Liver (tissue), 9 donors: Measurements from ENCODE around the gene TBC1D12. TPM values are rescaled to one million over a fixed set of nuclear protein-coding genes. Genes with fewer than 3 reads are reported as not detected.
"Not testable (repeated sequence)": the region's sequence is repeated elsewhere in the genome, so short reads cannot be mapped to it uniquely, and the experiment has no call there.

Experiments
- DNase-seq: peaks from one replicate; pipeline ENCODE4 v3.0.0-alpha.2; 2017; ENCODE audit warnings: low spot score
- H3K27ac ChIP-seq, 2 donors: one replicate each; pipeline ENCODE4 v1.7.0; 2013; ENCODE audit warnings: inconsistent platforms in 2 of 2, low read length in 2 of 2, control low read depth in 1 of 2, low read depth in 1 of 2, mild to moderate bottlenecking in 1 of 2
- H3K27me3 ChIP-seq, 4 donors: one replicate each; pipeline versions ENCODE4 v1.6.1 to v1.7.0; 2013; ENCODE audit warnings: low read length in 3 of 4, inconsistent platforms in 1 of 4, mild to moderate bottlenecking in 1 of 4, moderate library complexity in 1 of 4; ENCODE audit not compliant: control insufficient read depth in 4 of 4, insufficient read depth in 4 of 4
- H3K36me3 ChIP-seq, 4 donors: one replicate each; pipeline versions ENCODE4 v1.6.1 to v1.7.0; 2013; ENCODE audit warnings: low read length in 3 of 4, mild to moderate bottlenecking in 3 of 4, low read depth in 1 of 4, moderate library complexity in 1 of 4; ENCODE audit not compliant: control insufficient read depth in 4 of 4, insufficient read depth in 3 of 4
- H3K4me1 ChIP-seq, 4 donors: one replicate each; pipeline versions ENCODE4 v1.6.1 to v1.7.0; 2013; ENCODE audit warnings: low read length in 3 of 4, mild to moderate bottlenecking in 3 of 4, moderate library complexity in 1 of 4; ENCODE audit not compliant: control insufficient read depth in 4 of 4, insufficient read depth in 4 of 4
- H3K4me3 ChIP-seq, 3 donors: one replicate each; pipeline versions ENCODE4 v1.6.1 to v1.7.0; 2013; ENCODE audit warnings: low read length in 3 of 3, control low read depth in 1 of 3, low read depth in 1 of 3, mild to moderate bottlenecking in 1 of 3
- H3K9ac ChIP-seq, 2 donors: one replicate each; pipeline ENCODE4 v1.7.0; 2013; ENCODE audit warnings: low read length in 2 of 2, mild to moderate bottlenecking in 2 of 2, moderate library complexity in 2 of 2, control low read depth in 1 of 2, low read depth in 1 of 2
- H3K9me3 ChIP-seq, 4 donors: one replicate each; pipeline versions ENCODE4 v1.6.1 to v1.7.0; 2013; ENCODE audit warnings: low read length in 3 of 4; ENCODE audit not compliant: control insufficient read depth in 4 of 4
- EGR1 ChIP-seq, 2 donors: IDR thresholded peaks; 2 replicates each; pipeline ENCODE4 v1.6.1; 2016 to 2018; ENCODE audit warnings: antibody characterized with exemption in 2 of 2, low read depth in 2 of 2
- FOXA1 ChIP-seq: IDR thresholded peaks from 2 replicates; pipeline ENCODE4 v1.6.1; 2016; ENCODE audit warnings: antibody characterized with exemption
- FOXA2 ChIP-seq: IDR thresholded peaks from 2 replicates; pipeline ENCODE4 v1.6.1; 2016; ENCODE audit warnings: antibody characterized with exemption
- GABPA ChIP-seq, 2 donors: IDR thresholded peaks in 1 of 2; conservative IDR thresholded peaks in 1 of 2; 2 replicates each; pipeline ENCODE4 v1.6.1; 2016; ENCODE audit warnings: antibody characterized with exemption in 2 of 2, mild to moderate bottlenecking in 1 of 2, moderate library complexity in 1 of 2
- HNF4A ChIP-seq, 2 donors: conservative IDR thresholded peaks; 2 replicates each; pipeline ENCODE4 v1.6.1; 2016; ENCODE audit warnings: antibody characterized with exemption in 2 of 2, mild to moderate bottlenecking in 2 of 2
- HNF4G ChIP-seq: IDR thresholded peaks from 2 replicates; pipeline ENCODE4 v1.6.1; 2016; ENCODE audit warnings: antibody characterized with exemption
- NR2F2 ChIP-seq: IDR thresholded peaks from 2 replicates; pipeline ENCODE4 v1.6.1; 2016; ENCODE audit warnings: antibody characterized with exemption
- RAD21 ChIP-seq, 2 donors: IDR thresholded peaks; 2 replicates each; pipeline ENCODE4 v1.6.1; 2016; ENCODE audit warnings: antibody characterized with exemption in 2 of 2, mild to moderate bottlenecking in 2 of 2
- RXRA ChIP-seq, 2 donors: IDR thresholded peaks; 2 replicates each; pipeline ENCODE4 v1.6.1; 2017 to 2018; ENCODE audit warnings: antibody characterized with exemption in 2 of 2, mild to moderate bottlenecking in 1 of 2
- SP1 ChIP-seq: IDR thresholded peaks from 2 replicates; pipeline ENCODE4 v1.6.1; 2018; ENCODE audit warnings: antibody characterized with exemption, mild to moderate bottlenecking
- TAF1 ChIP-seq: conservative IDR thresholded peaks from 2 replicates; pipeline ENCODE4 v1.6.1; 2016; ENCODE audit warnings: antibody characterized with exemption, mild to moderate bottlenecking
- WGBS: extraction: QIAGEN DNeasy Blood & Tissue Kit; methylation state at CpG from one replicate; pipeline ENCODE4 v1.1.7; 2013; 5-methylcytosine and 5-hydroxymethylcytosine counted together
- polyA plus RNA-seq, 2 donors: library from polyadenylated mRNA; stranded (reverse) in 1 of 2; unstranded in 1 of 2; fragments of 200-250 nt in 1 of 2; fragments of >200 nt in 1 of 2; fragmentation: Nextera tagmentation in 1 of 2; extraction: Ambion mirVana in 1 of 2; gene quantifications; one replicate each; pipeline versions ENCODE4 v1.2.1 to v1.2.3, GENCODE V29; 2013 to 2015
- total RNA-seq, 2 donors: library from RNA; depleted of rRNA; stranded (reverse); fragments of >200 nt; gene quantifications; one replicate each; pipeline ENCODE4 v1.2.3, GENCODE V29; 2014
- TF ChIP-seq, protein P1 (sequence below): IDR thresholded peaks from 2 replicates; pipeline ENCODE4 v1.6.1; 2016; ENCODE audit warnings: antibody characterized with exemption
- TF ChIP-seq, protein P2 (sequence below): IDR thresholded peaks from 2 replicates; pipeline ENCODE4 v1.6.1; 2016; ENCODE audit warnings: antibody characterized with exemption
- TF ChIP-seq, protein P3 (sequence below): IDR thresholded peaks from 2 replicates; pipeline ENCODE4 v1.6.1; 2016; ENCODE audit warnings: antibody characterized with exemption
- TF ChIP-seq, protein P4 (sequence below): fragments of 150-350 bp; IDR thresholded peaks from 2 replicates; pipeline ENCODE4 v1.5.1; 2017; ENCODE audit warnings: improper control_type of control experiment, low read depth, low read length; ENCODE audit not compliant: missing input control
- donor health status: healthy.
- donor health status: healthy.
- donor health status: healthy.
- donor health status: healthy.
- donor health status: healthy.

The TBC1D12 gene
- total and polyA plus RNA-seq, 4 donors, result 2.6 to 7.5 (median 5.0) TPM

DNA sequence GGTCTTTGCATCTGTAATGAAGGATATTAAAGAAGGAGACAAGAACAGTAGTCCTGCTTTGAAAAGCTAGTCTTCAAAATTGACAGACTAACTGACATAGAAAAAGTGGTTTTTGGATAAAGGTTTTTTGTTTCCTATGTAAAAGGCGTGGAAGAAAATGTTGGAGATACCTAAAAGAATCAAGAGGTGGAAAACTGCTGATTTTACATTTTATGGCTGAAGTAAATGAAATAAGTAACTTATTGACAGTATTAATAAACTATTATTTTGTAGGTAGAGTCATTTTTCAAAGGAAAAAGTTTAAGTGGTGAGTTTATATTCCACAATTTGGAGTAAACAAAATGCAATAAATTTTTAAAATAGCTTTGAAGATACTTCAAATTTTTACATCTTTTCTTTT is 130.7 kb downstream of the TBC1D12 start:
- H3K4me3 ChIP-seq, result no peak overlapping the region
- H3K4me1 ChIP-seq, result no peaks in the 10 kb centered on the region
- 92% methylated on average over 1 of the region's 1 CpG for WGBS
- no peak overlapping the region for H3K9ac ChIP-seq
- H3K9me3 ChIP-seq, result no peaks in the 10 kb centered on the region
- no peak overlapping the region for H3K27ac ChIP-seq
- H3K36me3 ChIP-seq, result peaks cover 2 to 9% (median 4%) of the 10 kb centered on the region in 4 donors
- H3K27me3 ChIP-seq, result no peaks in the 10 kb centered on the region
- TF ChIP-seq HNF4G (no peak), TAF1 (no peak), GABPA (IDR thresholded peaks at IDR 0.05 in 1 of 2, conservative IDR thresholded peaks at IDR 0.05 in 1 of 2) (no peak), EGR1 (IDR thresholded peaks at IDR 0.05; ENCODE audit: low read depth in 2 of 2) (no peak), HNF4A (conservative IDR thresholded peaks at IDR 0.05) (no peak), RXRA (IDR thresholded peaks at IDR 0.05) (no peak), NR2F2 (no peak), RAD21 (IDR thresholded peaks at IDR 0.05) (no peak), FOXA1 (no peak)
- TF ChIP-seq, protein P1, sequence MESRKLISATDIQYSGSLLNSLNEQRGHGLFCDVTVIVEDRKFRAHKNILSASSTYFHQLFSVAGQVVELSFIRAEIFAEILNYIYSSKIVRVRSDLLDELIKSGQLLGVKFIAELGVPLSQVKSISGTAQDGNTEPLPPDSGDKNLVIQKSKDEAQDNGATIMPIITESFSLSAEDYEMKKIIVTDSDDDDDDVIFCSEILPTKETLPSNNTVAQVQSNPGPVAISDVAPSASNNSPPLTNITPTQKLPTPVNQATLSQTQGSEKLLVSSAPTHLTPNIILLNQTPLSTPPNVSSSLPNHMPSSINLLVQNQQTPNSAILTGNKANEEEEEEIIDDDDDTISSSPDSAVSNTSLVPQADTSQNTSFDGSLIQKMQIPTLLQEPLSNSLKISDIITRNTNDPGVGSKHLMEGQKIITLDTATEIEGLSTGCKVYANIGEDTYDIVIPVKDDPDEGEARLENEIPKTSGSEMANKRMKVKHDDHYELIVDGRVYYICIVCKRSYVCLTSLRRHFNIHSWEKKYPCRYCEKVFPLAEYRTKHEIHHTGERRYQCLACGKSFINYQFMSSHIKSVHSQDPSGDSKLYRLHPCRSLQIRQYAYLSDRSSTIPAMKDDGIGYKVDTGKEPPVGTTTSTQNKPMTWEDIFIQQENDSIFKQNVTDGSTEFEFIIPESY, result no peak
- DNase-seq, result no peak

DNA sequence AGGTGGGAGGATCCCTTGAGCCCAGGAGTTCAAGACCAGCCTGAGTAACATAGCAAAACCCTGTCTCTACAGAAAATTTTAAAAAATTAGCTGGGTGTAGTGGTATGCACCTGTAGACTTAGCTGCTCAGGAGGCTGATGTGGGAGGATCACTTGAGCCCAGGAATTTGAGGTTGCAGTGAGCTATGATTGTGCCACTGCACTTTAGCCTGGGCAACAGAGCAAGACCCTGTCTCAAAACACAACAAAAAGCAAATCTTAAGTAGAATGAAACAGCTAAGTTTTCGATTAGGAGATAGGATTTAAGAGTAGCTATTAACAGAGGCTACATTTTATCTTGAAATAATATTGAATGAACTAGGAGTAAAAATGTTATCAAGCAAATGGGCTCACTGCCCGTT is 139.9 kb downstream of the TBC1D12 start:
- not testable (repeated sequence) for H3K9ac ChIP-seq, H3K9me3 ChIP-seq, H3K36me3 ChIP-seq, H3K27me3 ChIP-seq, H3K27ac ChIP-seq, DNase-seq, H3K4me3 ChIP-seq
- WGBS, result 89% methylated on average over 2 of the region's 2 CpGs
- H3K4me1 ChIP-seq, result peaks cover 2 to 19% (median 14%) of the 10 kb centered on the region in 4 donors

DNA sequence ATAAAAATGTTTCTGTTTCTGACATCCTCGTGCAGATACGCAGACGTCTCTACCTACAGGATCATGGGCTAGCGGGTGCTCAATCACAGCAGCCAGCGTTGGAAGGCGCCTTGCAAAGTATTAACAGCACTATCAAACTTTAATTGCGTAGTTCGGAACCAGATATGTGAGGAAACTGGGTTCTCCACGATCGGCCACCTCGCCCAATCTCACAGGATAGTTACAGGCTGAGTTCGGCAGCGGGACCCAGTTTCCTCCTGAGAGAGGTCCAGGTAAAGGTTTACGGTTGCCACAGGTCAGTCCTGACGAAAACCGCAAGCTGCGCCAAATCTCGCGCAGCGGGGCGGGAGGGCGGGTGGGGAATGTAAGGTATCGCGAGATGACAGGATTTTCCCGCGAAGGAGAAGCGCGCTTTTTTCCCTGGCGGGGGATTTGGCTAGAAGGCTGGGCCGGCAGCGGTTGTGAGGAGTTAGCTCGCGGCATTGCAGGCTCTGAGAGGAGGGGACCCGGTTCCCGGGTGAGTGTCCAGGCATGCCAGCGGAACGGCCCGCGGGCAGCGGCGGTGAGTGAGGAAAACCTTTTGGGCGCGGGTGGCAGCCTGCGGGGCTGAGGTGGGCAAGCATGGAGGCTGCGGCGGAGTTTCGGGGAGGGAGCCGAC is 143.2 kb downstream of the TBC1D12 start, which contains the start of gene HELLS:
Gene HELLS, plus strand, starts transcription at position 398 of the 658 bp plus-strand sequence. Its CDS starts 134 bp downstream, at position 532.
- H3K9ac ChIP-seq, result peak within 1 kb of the TSS; percentile 78 to 83
- under 1% methylated on average over 48 of the region's 48 CpGs for WGBS
- H3K36me3 ChIP-seq, result peaks cover 0 to under 1% (median 0%) of the 10 kb centered on the region in 4 donors
- no peaks in the 10 kb centered on the region for H3K9me3 ChIP-seq
- H3K4me1 ChIP-seq, result peaks cover 2 to 19% (median 14%) of the 10 kb centered on the region in 4 donors
- H3K4me3 ChIP-seq, result peak within 1 kb of the TSS; percentile 82 to 99 (median 96)
- no peaks in the 10 kb centered on the region for H3K27me3 ChIP-seq
- H3K27ac ChIP-seq, result peak within 1 kb of the TSS; percentile 80 to 90
- peak; percentile 84 for DNase-seq
- TF ChIP-seq HNF4A (conservative IDR thresholded peaks at IDR 0.05) (peak in 1 of 2 donors; percentile 20), NR2F2 (no peak), EGR1 (IDR thresholded peaks at IDR 0.05; ENCODE audit: low read depth in 2 of 2) (no peak), HNF4G (no peak), RXRA (IDR thresholded peaks at IDR 0.05) (peak in 1 of 2 donors; percentile 19), TAF1 (no peak), FOXA2 (no peak), RAD21 (IDR thresholded peaks at IDR 0.05) (no peak), SP1 (no peak)
- TF ChIP-seq, protein P1, result peak; percentile 99
- TF ChIP-seq, protein P2, sequence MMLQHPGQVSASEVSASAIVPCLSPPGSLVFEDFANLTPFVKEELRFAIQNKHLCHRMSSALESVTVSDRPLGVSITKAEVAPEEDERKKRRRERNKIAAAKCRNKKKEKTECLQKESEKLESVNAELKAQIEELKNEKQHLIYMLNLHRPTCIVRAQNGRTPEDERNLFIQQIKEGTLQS, result no peak
- TF ChIP-seq, protein P3, sequence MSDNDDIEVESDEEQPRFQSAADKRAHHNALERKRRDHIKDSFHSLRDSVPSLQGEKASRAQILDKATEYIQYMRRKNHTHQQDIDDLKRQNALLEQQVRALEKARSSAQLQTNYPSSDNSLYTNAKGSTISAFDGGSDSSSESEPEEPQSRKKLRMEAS, result peak; percentile 22
- TF ChIP-seq, protein P4, sequence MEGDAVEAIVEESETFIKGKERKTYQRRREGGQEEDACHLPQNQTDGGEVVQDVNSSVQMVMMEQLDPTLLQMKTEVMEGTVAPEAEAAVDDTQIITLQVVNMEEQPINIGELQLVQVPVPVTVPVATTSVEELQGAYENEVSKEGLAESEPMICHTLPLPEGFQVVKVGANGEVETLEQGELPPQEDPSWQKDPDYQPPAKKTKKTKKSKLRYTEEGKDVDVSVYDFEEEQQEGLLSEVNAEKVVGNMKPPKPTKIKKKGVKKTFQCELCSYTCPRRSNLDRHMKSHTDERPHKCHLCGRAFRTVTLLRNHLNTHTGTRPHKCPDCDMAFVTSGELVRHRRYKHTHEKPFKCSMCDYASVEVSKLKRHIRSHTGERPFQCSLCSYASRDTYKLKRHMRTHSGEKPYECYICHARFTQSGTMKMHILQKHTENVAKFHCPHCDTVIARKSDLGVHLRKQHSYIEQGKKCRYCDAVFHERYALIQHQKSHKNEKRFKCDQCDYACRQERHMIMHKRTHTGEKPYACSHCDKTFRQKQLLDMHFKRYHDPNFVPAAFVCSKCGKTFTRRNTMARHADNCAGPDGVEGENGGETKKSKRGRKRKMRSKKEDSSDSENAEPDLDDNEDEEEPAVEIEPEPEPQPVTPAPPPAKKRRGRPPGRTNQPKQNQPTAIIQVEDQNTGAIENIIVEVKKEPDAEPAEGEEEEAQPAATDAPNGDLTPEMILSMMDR, result peak; percentile 15
